ENCODE results near the gene SLC7A14.

SLC7A14 gene

GRCh38 chr3:170494766-170495165 lies 91.1 kb downstream of the SLC7A14 start:
- no peak for DNase-seq

- DNase-seq: no peak
Measured at GRCh38 chr3:170493712-170494182, 92.1 kb downstream of the SLC7A14 start.

GRCh38 chr3:170491901-170492300 lies 94.0 kb downstream of the SLC7A14 start:
- no peak for DNase-seq

- DNase-seq: no peak
Measured at GRCh38 chr3:170490828-170491560, 94.9 kb downstream of the SLC7A14 start.

GRCh38 chr3:170488802-170489201 lies 97.1 kb downstream of the SLC7A14 start:
- no peak for DNase-seq

GRCh38 chr3:170487031-170487430 lies 98.8 kb downstream of the SLC7A14 start:
- no peak for DNase-seq

GRCh38 chr3:170486398-170486797 lies 99.5 kb downstream of the SLC7A14 start:
- no peak for DNase-seq

GRCh38 chr3:170485696-170486095 lies 100.2 kb downstream of the SLC7A14 start:
- no peak for DNase-seq

GRCh38 chr3:170485294-170485693 lies 100.6 kb downstream of the SLC7A14 start:
- no peak for DNase-seq

- no peak for DNase-seq
Measured at GRCh38 chr3:170484869-170485268, 101.0 kb downstream of the SLC7A14 start.

- DNase-seq: no peak
Measured at GRCh38 chr3:170483485-170484262, 102.2 kb downstream of the SLC7A14 start.

GRCh38 chr3:170482199-170482598 lies 103.7 kb downstream of the SLC7A14 start:
- DNase-seq: no peak

GRCh38 chr3:170480111-170480510 lies 105.8 kb downstream of the SLC7A14 start:
- no peak for DNase-seq

GRCh38 chr3:170477395-170477794 lies 108.5 kb downstream of the SLC7A14 start:
- DNase-seq: no peak

- DNase-seq: no peak
Measured at GRCh38 chr3:170476291-170476690, 109.6 kb downstream of the SLC7A14 start.

- DNase-seq: no peak
Measured at GRCh38 chr3:170475092-170475685, 110.7 kb downstream of the SLC7A14 start.

GRCh38 chr3:170473358-170473757 lies 112.5 kb downstream of the SLC7A14 start:
- no peak for DNase-seq

- no peak for DNase-seq
Measured at GRCh38 chr3:170471149-170471548, 114.7 kb downstream of the SLC7A14 start.

- no peak for DNase-seq
Measured at GRCh38 chr3:170470063-170471016, 115.5 kb downstream of the SLC7A14 start.

GRCh38 chr3:170469151-170470062 lies 116.5 kb downstream of the SLC7A14 start:
- DNase-seq: peak; percentile 90

- peak; percentile 35 for DNase-seq
Measured at GRCh38 chr3:170467571-170468147, 118.2 kb downstream of the SLC7A14 start.
